Activated T-helper 1 cell treated with anti-CD3 and anti-CD28 coated beads, Interleukin-2, amount 50 U/mL, for 16 hours (primary cell): ENCODE data around the gene MAP3K5.

Experiments used
- DNase-seq, 2 donors: peaks; one replicate each; pipeline ENCODE4 v3.0.0-alpha.2; 2020; ENCODE audit warnings: low read depth in 1 of 2, low spot score in 1 of 2

The MAP3K5 gene

GRCh38 chr6:136524339-136524935 is 267.8 kb downstream of the MAP3K5 start:
- no peak for DNase-seq

- no peak for DNase-seq
These were observed 269.1 kb downstream of the MAP3K5 start for GRCh38 chr6:136523196-136523595.

GRCh38 chr6:136522636-136523035 is 269.6 kb downstream of the MAP3K5 start:
- DNase-seq = no peak

GRCh38 chr6:136521911-136522310 is 270.4 kb downstream of the MAP3K5 start:
- no peak for DNase-seq

- DNase-seq = no peak
These were observed 270.9 kb downstream of the MAP3K5 start for GRCh38 chr6:136521427-136521826.

GRCh38 chr6:136520517-136520916 is 271.8 kb downstream of the MAP3K5 start:
- DNase-seq = no peak

GRCh38 chr6:136517582-136517981 is 274.7 kb downstream of the MAP3K5 start:
- no peak for DNase-seq

GRCh38 chr6:136517002-136517401 is 275.3 kb downstream of the MAP3K5 start:
- no peak for DNase-seq

GRCh38 chr6:136514591-136514990 is 277.7 kb downstream of the MAP3K5 start:
- no peak for DNase-seq

GRCh38 chr6:136511926-136512325 is 280.4 kb downstream of the MAP3K5 start:
- no peak for DNase-seq

- no peak for DNase-seq
These were observed 280.9 kb downstream of the MAP3K5 start for GRCh38 chr6:136511397-136511796.

GRCh38 chr6:136510782-136511181 is 281.5 kb downstream of the MAP3K5 start:
- DNase-seq = no peak

- DNase-seq = no peak
These were observed 282.0 kb downstream of the MAP3K5 start for GRCh38 chr6:136510299-136510698.

GRCh38 chr6:136508725-136509392 is 283.4 kb downstream of the MAP3K5 start:
- DNase-seq = no peak
